ENCODE results near the gene ARMC5.

- no peak for TF ChIP-seq YY1 (IDR thresholded peaks at IDR 0.05; ENCODE audit: insufficient read depth, insufficient read length)
- TF ChIP-seq ZNF274 (IDR thresholded peaks at IDR 0.05; ENCODE audit: low read depth, low read length): no peak
These were observed 36.1 kb upstream of the ARMC5 start for GRCh38 chr16:31423241-31423640.
